HG03139 (cell line): Measurements from ENCODE around the gene ORM1.
"Not testable (repeated sequence)": the region's sequence is repeated elsewhere in the genome, so short reads cannot be mapped to it uniquely, and the experiment has no call there.

Experiments used
- ATAC-seq: cut with Tn5 transposase; IDR thresholded peaks from one replicate; pipeline ENCODE4 v1.9.1; 2021; ENCODE audit not compliant: unreplicated experiment

ORM1 gene

DNA sequence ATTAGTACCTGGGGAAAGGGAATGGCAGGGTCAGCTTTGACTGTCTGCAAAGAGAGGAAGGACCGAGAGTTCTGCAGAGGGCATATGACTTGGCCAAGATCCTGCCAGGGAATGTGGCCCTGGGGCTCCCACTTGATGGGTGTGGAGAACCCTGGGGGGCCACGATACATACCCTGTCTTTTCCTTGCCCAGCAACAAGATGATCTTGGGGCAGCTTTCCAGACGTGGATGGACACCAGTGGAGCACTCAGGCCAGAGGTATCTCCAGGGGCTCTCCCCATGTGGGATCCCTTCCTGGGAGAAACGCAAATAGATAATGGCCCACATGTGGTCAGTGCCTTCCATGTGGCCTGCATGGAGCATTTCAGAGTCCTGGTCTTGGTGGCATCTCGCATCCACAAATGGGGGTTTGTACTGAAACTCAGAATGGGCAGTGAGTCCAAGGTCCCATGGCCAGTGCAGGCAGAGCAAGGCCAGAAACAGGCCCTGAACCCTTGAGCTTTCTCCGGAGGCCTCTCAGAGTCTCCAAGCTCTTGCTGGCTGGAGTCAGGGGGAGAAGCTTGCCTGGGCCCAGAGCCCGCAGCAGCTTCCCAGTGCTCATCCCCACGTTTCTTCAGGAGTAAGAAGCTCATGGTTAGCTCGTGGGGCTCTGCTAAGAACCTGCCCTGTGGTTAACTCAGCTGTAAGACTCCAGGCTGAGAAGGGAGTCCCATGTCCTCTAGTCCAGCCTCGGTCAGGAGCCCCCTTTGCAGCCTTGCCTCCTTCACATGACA, 18.3 kb upstream of the ORM1 start:
- ATAC-seq, result no peak

DNA sequence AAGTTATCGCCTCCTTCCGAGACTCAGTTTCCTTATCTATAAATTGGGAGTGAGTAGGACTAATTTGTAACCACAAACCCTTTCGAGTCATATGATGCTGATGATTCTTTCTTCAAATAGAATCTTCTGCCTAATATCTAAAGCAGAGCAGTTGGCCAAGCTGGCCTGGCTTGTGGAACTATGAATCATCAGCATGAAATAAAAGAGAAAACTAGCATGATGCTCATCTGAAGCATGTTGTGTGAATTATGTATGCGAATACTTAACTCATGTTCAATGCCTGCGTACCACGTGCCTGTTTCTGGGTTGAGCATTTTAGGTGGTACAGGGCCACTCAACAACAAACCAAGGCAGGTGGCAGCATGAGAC, 15.0 kb upstream of the ORM1 start:
- no peak for ATAC-seq

DNA sequence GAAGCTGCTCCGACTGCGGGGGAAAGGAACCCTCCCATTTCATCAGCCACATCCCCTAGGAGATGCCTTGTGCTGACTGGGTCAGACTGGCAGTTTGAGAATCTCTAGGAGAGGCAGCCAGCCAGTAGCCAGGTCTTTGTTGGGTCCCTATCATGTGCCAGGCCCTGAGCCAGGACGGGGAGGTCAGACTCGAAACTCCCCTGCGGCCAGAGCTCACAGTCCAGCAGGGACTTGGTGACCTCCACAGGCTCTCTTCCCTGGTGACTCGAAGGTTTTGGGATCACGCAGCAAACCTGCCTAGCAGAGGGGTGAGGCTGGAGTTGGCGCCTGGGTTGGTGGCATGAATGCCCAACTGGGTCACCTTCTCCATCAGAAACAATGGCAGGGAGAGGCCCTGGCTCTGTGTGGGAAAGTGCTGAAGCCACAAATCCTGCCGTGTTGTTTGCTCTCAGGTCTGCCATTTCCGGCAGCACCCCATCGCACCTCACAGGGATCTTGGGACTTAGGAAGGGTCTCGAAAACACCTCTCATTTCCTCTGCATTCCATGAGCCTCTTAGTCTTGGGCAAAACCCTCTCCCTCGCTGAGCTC, 14.4 kb upstream of the ORM1 start:
- ATAC-seq, result no peak

DNA sequence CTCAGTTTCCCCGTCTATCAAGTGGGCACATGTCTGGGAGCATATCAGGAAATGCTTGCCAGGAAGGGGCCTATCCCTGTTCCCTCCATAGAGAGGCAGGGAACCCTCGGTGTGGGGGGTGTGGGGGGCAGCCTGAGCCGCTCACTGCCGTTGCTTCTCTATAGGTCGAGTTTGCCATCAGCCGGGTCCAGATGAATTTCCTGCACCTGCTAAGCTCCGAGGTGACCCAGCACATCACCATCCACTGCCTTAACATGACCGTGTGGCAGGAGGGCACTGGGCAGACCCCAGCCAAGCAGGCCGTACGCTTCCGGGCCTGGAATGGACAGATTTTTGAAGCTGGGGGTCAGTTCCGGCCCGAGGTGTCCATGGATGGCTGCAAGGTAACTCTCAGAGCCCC, 13.8 kb upstream of the ORM1 start:
- ATAC-seq, result no peak

DNA sequence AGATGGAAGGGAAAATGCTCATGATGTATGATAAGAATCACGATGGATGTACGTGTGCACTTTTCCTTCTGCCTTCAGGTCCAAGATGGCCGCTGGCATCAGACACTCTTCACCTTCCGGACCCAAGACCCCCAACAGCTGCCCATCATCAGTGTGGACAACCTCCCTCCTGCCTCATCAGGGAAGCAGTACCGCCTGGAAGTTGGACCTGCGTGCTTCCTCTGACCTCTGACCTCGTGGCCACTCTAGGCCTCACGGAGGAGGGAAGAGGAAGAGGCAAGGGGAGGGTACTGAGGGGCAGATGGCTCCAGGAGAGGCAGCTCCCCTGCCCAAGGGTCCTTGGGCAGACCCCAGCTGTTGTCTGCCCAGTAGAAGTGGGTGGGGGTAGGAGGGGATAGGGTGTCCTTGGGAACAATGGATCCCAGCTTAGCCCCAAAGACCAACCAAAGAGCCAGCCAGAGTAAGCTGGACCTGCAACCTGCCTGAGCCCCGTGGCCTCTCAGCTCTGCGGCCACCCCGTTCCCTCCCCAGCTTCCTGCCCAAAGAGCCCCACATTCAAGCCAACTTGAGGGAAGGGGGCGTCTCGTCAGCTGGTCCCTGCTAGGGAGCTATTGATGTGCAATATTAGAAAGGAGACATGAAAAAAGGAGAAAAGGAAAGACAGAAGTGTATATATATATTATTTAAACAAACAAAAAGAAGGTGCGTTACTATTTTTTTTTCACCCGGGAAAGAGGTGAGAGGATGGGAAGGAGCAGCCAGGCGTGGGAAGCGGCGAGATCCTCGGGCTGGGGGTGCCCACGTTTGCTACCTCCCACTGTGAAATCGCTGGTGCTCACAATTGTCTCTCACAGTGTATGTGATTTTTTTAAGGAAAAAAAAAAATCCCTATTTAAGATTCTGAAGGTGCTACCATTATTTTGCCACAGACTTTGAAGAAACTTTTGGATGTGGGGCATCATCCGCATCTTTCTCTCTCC, 12.1 kb upstream of the ORM1 start:
- ATAC-seq, result no peak

DNA sequence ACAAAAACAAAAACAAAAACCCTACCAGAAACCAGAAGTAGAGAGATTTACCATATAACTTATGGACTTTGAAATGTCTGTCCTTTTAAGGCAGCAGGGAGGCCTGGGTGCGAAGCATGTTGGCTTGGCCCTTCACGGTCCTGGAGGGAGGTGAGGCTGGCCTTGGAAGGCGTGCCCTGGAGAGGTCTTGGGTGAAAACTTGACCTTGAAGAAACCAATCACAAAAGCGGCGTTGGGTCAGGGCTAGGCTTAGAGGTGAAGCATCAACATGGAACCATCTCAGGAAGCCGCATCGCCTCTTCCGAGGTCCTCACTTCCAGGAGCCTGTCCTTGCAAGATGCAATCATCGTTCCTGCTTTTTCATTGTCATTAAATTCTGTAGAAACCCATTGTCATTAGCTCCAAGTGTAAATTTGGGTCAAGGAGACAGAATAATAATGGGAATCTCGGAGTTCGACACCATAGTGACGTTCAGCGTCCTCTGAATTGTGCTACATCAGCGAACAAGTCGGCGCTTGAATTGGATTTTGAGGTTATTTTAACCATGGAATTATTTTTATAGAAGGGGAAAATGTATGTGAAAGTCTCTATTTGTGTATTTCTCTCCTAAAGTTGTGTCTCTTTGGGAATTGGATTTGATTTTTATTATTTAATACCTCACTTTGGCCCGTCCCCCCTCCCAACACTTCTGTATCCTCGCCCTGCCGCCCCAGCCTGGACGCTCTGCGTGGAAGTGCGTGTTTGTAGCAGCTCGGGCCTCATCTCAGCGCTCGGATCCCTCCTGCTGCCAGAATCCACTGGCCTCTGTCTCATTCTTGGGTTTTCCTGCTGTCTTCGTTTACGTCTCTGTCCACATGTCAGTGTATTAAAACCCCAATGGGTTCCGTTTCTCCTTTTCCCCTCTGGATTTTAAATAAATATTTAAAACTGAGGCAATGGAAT, 11.1 kb upstream of the ORM1 start:
- no peak for ATAC-seq

DNA sequence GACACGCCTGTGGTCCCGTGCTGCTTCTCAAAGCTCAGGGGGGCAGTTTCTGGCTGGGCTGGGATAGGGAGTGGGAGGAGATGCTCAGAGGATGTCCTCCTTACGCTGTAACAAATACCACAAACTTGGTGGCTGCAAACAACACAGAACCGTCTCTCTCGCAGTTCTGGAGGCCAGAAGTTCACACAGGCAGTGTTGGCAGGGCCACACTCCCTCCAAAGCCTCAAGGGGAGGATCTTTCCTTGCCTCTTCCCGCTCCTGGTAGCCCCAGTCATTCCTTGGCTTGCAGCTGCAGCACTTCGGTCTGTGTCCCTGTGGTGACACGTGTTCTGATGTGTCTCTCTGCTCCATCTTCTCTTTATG, 10.4 kb upstream of the ORM1 start:
- ATAC-seq, result no peak

DNA sequence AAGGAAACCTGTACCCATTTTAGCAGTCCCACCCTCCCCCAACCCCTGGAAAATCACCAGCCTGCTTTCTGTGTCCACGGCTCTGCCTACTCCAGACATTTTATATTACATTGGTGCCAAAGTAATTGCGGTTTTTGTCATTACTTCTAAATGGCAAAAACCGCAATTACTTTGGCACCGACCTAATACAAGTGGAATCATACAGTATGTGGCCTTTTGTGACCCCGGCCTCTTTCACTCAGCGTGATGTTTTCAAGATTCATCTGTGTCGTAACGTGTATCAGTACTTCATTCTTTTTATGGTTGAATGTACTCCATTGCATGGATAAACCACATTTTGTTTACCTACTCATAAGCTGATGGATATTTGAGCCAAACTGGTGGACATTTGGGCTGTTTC, 9.7 kb upstream of the ORM1 start:
- ATAC-seq, result no peak

DNA sequence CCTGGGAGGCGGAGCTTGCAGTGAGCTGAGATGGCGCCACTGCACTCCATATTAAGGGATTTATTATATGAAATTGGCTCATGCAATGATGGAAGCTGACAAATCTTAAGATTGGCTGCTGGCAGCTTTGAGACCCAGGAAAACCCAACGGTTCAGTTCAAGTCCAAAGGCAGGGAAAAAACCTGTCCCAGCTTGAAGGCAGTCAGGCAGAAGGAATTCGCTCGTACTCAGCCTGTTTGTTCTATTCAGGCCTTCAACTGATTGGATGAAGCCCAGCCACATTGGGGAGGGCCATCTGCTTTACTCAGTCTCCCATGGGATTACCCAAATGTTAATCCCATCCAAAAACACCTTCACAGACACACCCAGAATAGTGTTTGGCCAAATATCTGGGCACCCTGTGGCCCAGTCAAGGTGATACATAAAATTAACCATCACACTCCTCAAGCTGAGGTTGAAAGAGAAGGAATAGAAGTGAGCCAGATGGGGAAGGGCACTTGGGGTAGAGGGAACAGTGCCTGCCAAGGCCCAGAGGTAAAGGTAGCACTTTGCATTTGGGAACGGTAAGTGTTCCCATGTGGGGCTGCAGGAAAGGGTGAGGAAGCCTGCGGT, 8.5 kb upstream of the ORM1 start:
- no peak for ATAC-seq

DNA sequence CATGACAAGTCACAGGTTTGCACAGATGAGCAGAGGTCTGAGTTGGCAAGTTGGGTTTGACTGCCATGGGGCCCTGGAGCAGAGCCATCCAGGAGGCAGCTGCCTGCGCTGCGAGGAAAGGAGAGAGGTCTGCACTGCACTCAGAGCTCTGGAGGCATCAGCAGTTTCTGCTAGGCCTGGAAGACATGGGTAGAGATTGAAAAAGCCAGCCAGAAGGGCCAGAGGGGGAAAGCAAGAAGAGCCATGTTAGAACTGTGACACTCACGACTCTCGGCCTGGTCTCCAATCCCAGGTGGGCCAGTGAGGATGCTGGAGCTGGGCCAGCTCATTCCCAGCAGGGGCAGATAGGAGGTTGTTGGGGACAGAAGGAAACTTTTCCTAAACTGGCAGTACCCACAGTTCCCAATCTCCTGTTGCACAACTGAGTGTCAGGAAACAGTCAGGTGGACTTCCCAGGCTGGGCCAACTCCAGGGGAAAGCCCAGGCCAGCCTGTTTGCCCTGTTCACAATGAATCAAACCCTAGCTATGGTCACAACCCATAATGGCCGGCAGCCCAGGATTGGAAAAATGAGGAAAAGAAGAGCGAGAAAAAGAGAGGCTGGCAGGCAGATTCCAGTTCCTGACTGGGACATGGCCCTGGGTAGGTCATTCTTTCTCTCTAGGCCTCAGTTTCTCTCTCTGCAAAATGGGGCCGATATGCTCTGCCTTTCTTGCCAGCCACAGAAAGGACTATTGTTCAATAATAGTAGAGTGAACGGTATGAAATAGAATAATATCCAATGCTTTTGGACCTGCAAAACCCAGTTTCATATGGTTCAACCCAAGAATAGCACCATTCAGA, 7.8 kb upstream of the ORM1 start:
- no peak for ATAC-seq

DNA sequence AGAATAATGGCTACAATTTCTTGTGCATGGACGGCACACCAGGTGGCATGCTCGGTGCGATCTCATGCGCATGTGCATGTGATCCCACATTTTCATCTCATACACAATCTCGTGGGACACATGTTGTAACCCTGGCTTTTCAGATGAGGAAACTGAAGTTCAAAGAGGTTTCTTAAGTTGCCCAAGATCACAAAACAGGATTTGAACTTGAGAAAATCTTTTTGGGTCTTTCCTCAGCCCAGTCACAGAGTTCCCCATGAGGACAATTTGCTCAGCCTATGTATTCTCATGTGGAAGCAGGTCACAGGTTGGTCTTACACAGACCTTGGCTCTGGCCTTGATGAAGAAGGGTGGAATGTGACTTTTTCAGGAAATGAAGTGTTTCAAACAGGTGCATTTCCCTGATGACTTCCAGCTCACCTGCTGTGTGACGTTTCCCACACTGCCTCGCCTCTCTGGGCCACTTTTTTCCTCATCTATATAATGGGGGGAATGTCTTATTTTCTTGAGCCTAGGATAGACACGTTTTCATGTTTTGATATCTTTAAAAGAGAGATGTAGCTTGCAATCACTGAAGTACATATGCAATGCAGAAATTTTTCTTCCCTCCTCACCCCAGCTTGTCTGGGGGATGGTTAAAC, 7.1 kb upstream of the ORM1 start:
- no peak for ATAC-seq

DNA sequence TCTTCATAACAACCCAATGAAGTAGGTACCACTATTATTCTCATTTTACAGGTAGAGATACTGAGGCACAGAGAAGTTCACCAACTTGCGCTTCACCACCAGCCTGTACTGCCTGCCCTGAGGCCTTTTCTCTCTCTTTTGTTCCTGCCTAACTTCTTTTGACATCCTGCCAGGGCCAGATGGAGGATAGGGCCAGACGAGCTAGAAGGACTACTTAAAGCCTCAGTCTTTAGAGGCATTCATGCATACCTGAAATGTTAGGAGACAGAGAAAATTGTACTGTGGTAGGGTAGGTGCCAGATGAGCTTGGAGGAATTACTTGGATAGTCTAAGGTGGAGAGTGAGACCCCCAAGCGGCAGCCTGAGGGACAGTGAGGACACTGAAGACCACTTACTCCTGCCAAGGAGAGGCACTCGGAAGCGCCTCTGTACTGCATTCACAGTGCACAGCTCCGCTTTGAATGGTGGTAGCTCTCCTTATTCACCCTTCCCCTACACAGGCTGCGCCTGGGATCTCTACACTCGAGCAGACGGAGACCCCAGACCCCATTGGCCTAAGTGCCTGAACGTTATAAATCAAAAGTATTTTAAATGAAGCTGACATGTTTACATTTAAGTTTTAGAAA, 6.2 kb upstream of the ORM1 start:
- no peak for ATAC-seq

DNA sequence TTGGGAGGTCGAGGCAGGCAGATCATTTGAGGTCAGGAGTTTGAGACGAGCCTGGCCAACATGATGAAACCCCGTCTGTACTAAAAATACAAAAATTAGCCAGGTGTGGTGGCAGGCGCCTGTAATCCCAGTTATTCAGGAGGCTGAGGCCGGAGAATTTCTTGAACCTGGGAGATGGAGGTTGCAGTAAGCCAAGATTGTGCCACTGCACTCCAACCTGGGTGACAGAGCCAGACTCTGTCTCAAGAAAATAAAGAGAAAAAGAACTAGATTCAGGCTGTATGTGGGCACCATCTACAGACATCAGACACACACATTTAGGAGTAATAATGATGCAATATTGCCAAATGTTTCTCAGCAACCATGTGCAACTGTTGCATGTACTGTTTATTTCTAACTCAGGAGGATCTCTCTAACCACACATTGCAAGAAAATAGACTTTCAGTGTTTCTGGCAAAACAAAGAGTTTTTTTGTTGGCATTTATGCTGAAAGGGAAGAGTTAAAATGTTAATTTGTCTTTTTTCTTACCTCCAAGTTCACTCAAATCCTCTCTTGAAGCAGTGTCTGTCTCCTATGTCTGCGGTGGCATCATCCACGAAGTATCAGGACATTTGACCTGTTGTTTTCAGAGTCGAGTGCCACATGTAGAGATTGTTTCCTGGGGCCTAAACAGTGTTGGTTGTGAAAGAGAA, 5.1 kb upstream of the ORM1 start:
- ATAC-seq, result no peak

DNA sequence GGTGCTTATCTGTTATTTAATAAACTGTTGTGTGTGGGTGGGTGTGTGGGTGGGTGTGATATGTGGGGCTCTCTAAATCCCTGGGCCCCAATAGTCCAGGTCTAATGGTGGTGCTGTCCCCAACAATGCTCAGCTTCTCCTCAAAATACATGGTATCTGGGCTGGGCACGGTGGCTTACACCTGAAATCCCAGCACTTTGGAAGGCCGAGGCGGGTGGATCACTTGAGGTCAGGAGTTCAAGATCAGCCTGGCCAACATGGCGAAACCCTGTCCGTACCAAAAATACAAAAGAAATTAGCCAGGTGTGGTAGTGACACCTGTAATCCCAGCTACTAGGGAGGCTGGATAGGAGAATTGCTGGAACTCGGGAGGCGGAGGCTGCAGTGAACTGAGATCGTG, 4.5 kb upstream of the ORM1 start:
- ATAC-seq, result no peak

DNA sequence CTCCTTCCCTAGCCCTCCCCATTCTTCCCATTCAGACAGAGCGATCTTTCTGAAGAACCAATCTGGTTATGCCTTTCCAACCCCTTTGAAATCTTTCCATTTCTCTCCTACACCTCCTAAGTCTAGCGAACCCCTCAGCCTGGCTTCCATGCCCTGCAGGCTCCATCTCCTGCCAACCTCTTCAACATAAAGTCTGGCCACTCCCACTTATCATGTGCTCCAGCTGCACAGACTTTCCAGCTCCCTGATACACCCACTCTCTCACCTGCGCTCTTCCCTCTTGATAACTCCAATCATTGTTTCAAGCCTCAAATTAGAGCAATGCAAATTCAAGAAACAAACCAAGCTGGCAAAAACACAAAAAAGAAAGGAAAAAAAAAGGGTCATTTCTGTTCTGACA, 3.8 kb upstream of the ORM1 start:
- no peak for ATAC-seq

DNA sequence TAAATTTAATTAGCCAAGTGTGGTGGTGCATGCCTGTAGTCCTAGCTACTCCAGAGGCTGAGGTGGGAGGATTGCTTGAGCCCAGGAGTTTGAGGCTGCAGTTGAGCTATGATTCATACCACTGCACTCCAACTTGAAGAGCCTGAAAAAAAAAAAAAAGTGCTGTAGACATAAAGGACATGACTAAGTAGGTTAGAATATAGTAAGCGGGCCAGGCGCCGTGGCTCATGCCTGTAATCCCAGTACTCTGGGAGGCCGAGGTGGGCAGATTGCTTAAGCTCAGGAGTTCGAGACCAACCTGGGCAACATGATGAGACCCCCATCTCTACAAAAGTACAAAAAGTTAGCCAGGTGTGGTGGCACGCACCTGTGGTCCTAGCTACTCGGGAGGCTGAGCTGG, 2.2 kb upstream of the ORM1 start:
- ATAC-seq, result not testable (repeated sequence)

DNA sequence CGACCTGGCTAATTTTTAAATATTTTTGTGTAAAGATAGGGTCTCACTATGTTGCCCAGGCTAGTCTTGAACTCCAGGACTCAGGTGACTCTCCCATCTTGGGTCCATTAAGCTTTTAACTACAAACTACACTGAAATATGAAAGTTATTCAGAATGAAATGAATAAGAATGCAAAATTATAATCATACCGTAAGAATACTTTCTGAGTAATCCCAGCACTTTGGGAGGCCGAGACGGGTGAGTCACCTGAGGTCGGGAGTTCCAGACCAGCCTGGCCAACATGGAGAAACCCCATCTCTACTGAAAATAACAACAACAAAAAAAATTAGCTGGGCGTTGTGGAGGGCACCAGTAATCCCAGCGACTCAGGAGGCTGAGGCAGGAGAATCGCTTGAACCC, 1.1 kb upstream of the ORM1 start:
- no peak for ATAC-seq
